Gastroesophageal sphincter (tissue), 4 donors: ENCODE results near the gene RPEL1. TPM values are rescaled to one million over a fixed set of nuclear protein-coding genes. Genes with fewer than 3 reads are reported as not detected.
"Not testable (repeated sequence)": the region's sequence is repeated elsewhere in the genome, so short reads cannot be mapped to it uniquely, and the experiment has no call there.

Experiments
- ATAC-seq: fragments of 150-250 bp; one replicate; pipeline ENCODE4 v1.9.1; 2016; ENCODE audit warnings: mild to moderate bottlenecking, moderate library complexity
- H3K27ac ChIP-seq, 4 donors: fragments of 200-600 bp; sonication (generic) in 3 of 4; 1 replicate in 3 of 4; 2 replicates in 1 of 4; pipeline ENCODE4 v1.5.1; 2016 to 2019
- H3K27me3 ChIP-seq: fragments of 200-600 bp; sonication (generic); one replicate; pipeline ENCODE4 v1.5.1; 2019
- H3K36me3 ChIP-seq, 2 donors: fragments of 200-600 bp; sonication (generic); one replicate each; pipeline ENCODE4 v1.5.1; 2019; ENCODE audit warnings: control low read depth in 1 of 2
- H3K4me1 ChIP-seq, 3 donors: fragments of 200-600 bp; sonication (generic); 1 replicate in 2 of 3; 2 replicates in 1 of 3; pipeline ENCODE4 v1.5.1; 2016 to 2019; ENCODE audit warnings: control low read depth in 2 of 3
- H3K4me3 ChIP-seq, 2 donors: fragments of 200-600 bp; sonication (generic); one replicate each; pipeline ENCODE4 v1.5.1; 2019; ENCODE audit warnings: mild to moderate bottlenecking in 1 of 2, moderate library complexity in 1 of 2
- H3K9me3 ChIP-seq, 3 donors: fragments of 200-600 bp; sonication (generic); one replicate each; pipeline ENCODE4 v1.5.1; 2017 to 2019; ENCODE audit warnings: control low read depth in 2 of 3
- EP300 ChIP-seq: sonication (generic); formaldehyde crosslinking; IDR thresholded peaks from one replicate; pipeline ENCODE4 v1.6.1; 2017; ENCODE audit warnings: antibody characterized with exemption, mild to moderate bottlenecking
- POLR2A ChIP-seq, 2 donors: fragments of 450-650 bp; IDR thresholded peaks; one replicate each; pipeline ENCODE4 v1.6.1; 2017; ENCODE audit warnings: antibody characterized with exemption in 2 of 2, mild to moderate bottlenecking in 2 of 2, moderate library complexity in 1 of 2
- POLR2AphosphoS5 ChIP-seq: sonication (generic); formaldehyde crosslinking; IDR thresholded peaks from one replicate; pipeline ENCODE4 v1.6.1; 2017; ENCODE audit warnings: antibody characterized with exemption
- WGBS, 2 donors: methylation state at CpG; one replicate each; pipeline ENCODE4 v1.1.5; 2018; ENCODE audit warnings: low coverage in 1 of 2; 5-methylcytosine and 5-hydroxymethylcytosine counted together
- total RNA-seq, 4 donors: library from RNA; depleted of rRNA; stranded (reverse); fragments of >200 nt; gene quantifications; one replicate each; pipeline ENCODE4 v1.1.0, GENCODE V29; 2016
- TF ChIP-seq, protein P1 (sequence below), 4 experiments: fragments of 200-600 bp in 2 of 4; fragments of 450-650 bp in 2 of 4; sonication (generic) in 1 of 4; IDR thresholded peaks; one replicate each; pipeline ENCODE4 v1.5.1; 2017 to 2019; ENCODE audit warnings: antibody characterized with exemption in 4 of 4, mild to moderate bottlenecking in 2 of 4, moderate library complexity in 2 of 4

The RPEL1 gene
- total RNA-seq: not detected

DNA sequence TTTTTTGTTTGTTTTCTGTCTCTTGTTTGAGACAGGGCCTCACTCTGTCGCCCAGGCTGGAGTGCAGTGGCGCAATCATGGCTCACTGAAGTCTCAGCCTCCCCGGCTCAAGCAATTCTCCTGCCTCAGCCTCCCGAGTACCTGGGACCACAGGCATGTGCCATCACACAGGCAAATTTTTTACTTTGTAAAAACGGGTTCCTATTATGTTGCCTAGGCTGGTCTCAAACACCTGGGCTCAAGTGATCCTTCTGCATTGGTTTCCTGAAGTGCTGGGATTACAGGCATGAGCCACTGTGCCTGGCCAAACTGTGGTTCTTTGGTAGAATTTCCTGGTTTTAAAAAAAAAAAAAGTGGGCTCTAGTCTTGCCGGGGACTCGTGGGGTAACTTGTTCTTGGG, at the start of gene RPEL1:
Gene RPEL1, plus strand, starts transcription at position 301 of the 400 bp plus-strand sequence. CDS start 110 bp downstream, outside the sequence.
- 83% methylated on average over 7 of the region's 7 CpGs; no CpG with 5 or more reads in 1 of the 2 donors for WGBS, 2 donors

GRCh38 chr10:103196516-103196915, 49.2 kb upstream of the RPEL1 start:
- H3K4me1 ChIP-seq: peaks cover 0 to 34% (median 8%) of the 10 kb centered on the region in 3 donors
- H3K36me3 ChIP-seq: no peaks in the 10 kb centered on the region
- no peak for ATAC-seq
- H3K27me3 ChIP-seq: no peaks in the 10 kb centered on the region
- WGBS, 2 donors: 85 to 90% methylated on average over 2 of the region's 2 CpGs
- H3K4me3 ChIP-seq: no peak overlapping the region
- no peaks in the 10 kb centered on the region for H3K9me3 ChIP-seq
- H3K27ac ChIP-seq: peak overlapping the region in 1 of 4 donors; percentile 42
- TF ChIP-seq EP300: no peak
- TF ChIP-seq, protein P1, sequence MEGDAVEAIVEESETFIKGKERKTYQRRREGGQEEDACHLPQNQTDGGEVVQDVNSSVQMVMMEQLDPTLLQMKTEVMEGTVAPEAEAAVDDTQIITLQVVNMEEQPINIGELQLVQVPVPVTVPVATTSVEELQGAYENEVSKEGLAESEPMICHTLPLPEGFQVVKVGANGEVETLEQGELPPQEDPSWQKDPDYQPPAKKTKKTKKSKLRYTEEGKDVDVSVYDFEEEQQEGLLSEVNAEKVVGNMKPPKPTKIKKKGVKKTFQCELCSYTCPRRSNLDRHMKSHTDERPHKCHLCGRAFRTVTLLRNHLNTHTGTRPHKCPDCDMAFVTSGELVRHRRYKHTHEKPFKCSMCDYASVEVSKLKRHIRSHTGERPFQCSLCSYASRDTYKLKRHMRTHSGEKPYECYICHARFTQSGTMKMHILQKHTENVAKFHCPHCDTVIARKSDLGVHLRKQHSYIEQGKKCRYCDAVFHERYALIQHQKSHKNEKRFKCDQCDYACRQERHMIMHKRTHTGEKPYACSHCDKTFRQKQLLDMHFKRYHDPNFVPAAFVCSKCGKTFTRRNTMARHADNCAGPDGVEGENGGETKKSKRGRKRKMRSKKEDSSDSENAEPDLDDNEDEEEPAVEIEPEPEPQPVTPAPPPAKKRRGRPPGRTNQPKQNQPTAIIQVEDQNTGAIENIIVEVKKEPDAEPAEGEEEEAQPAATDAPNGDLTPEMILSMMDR (IDR thresholded peaks at IDR 0.05): no peak
- TF ChIP-seq POLR2AphosphoS5: no peak
- TF ChIP-seq POLR2A (IDR thresholded peaks at IDR 0.05): no peak

More for the DNA sequence above, at the start of gene RPEL1:
- not testable (repeated sequence) for H3K4me3 ChIP-seq, ATAC-seq, H3K27ac ChIP-seq, H3K27me3 ChIP-seq, H3K36me3 ChIP-seq, H3K9me3 ChIP-seq
- H3K4me1 ChIP-seq: peaks cover 0 to 18% (median 3%) of the 10 kb centered on the region in 3 donors

DNA sequence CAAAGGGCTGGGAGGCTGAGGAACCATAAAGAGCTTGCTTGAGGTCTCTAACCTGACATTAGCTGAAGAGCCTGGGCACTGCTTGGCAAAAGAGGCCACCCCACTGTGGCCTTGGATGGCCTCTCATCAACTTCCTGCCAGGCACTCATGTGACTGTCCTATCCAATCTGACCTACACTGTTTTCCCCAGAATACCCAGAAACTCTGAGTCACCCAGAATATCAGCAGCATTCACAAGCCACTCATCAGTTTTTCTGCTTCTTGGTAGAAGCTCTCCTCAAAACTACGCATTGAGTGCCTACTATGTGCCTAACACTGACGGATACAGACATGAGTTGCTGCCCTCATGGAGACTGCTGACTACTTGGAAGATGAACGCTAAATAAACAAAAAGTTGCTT, 48.5 kb upstream of the RPEL1 start:
- no peak overlapping the region for H3K4me3 ChIP-seq
- H3K27ac ChIP-seq: peak overlapping the region in 3 of 4 donors; percentile 20 to 42 (median 35)
- WGBS, 2 donors: 63% methylated on average over 3 of the region's 3 CpGs; no CpG with 5 or more reads in 1 of the 2 donors
- ATAC-seq: peak; percentile 17
- no peaks in the 10 kb centered on the region for H3K9me3 ChIP-seq
- no peaks in the 10 kb centered on the region for H3K27me3 ChIP-seq
- TF ChIP-seq POLR2A (IDR thresholded peaks at IDR 0.05): no peak
- TF ChIP-seq POLR2AphosphoS5: peak; percentile 58
- H3K36me3 ChIP-seq: no peaks in the 10 kb centered on the region
- peaks cover 0 to 29% (median 8%) of the 10 kb centered on the region in 3 donors for H3K4me1 ChIP-seq

DNA sequence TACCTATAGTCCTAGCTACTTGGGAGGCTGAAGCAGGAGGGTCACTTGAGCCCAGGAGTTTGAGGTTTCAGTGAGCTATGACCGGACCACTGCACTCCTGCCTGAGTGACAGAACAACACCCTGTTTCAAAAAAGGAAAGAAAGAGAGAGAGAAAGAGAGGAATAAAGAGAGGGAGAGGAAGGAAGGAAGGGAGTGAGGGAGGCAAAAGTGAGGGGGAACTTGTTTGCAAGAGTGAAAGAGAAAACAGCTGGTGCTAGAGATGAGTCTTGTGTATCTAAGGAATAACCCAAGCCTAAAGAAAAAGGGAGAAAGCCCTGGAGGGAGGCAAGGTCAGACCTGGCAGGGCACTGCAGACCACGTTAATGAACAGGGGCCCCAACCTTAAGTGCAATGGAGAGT, 47.8 kb upstream of the RPEL1 start:
- peaks cover 0 to 29% (median 8%) of the 10 kb centered on the region in 3 donors for H3K4me1 ChIP-seq
- no peak overlapping the region for H3K4me3 ChIP-seq
- H3K9me3 ChIP-seq: no peaks in the 10 kb centered on the region
- H3K27me3 ChIP-seq: no peaks in the 10 kb centered on the region
- H3K36me3 ChIP-seq: no peaks in the 10 kb centered on the region
- 55 to 71% methylated on average over 2 of the region's 2 CpGs for WGBS, 2 donors
- peak overlapping the region in 2 of 4 donors; percentile 20 to 42 for H3K27ac ChIP-seq
- ATAC-seq: no peak
- TF ChIP-seq POLR2A (IDR thresholded peaks at IDR 0.05): no peak
- TF ChIP-seq, protein P1 (IDR thresholded peaks at IDR 0.05): no peak
- TF ChIP-seq POLR2AphosphoS5: no peak
- TF ChIP-seq EP300: no peak

GRCh38 chr10:103198648-103199047, 47.0 kb upstream of the RPEL1 start:
- Histone ChIP-seq H3K36me3 (no peaks in the 10 kb centered on the region), H3K4me1 (peaks cover 0 to 24% (median 5%) of the 10 kb centered on the region in 3 donors), H3K4me3 (no peak overlapping the region), H3K9me3 (no peaks in the 10 kb centered on the region), H3K27ac (no peak overlapping the region), H3K27me3 (no peaks in the 10 kb centered on the region)
- 84 to 86% methylated on average over 8 of the region's 8 CpGs for WGBS, 2 donors
- no peak for ATAC-seq
- TF ChIP-seq, protein P1 (IDR thresholded peaks at IDR 0.05): no peak
- no peak for TF ChIP-seq EP300

GRCh38 chr10:103199488-103199887, 46.2 kb upstream of the RPEL1 start:
- 87 to 100% methylated on average over 1 of the region's 1 CpG for WGBS, 2 donors
- TF ChIP-seq, protein P1 (IDR thresholded peaks at IDR 0.05): no peak
- TF ChIP-seq POLR2A (IDR thresholded peaks at IDR 0.05) (no peak), POLR2AphosphoS5 (no peak), EP300 (no peak)
- H3K36me3 ChIP-seq: no peaks in the 10 kb centered on the region
- peaks cover 0 to 18% (median 3%) of the 10 kb centered on the region in 3 donors for H3K4me1 ChIP-seq
- H3K4me3 ChIP-seq: no peak overlapping the region
- H3K27ac ChIP-seq: no peak overlapping the region
- no peaks in the 10 kb centered on the region for H3K9me3 ChIP-seq
- H3K27me3 ChIP-seq: no peaks in the 10 kb centered on the region
- no peak for ATAC-seq
